ENCODE results near the gene SSH2. TPM values are rescaled to one million over a fixed set of nuclear protein-coding genes. Genes with fewer than 3 reads are reported as not detected.

SSH2 gene
- total and polyA plus RNA-seq, 2 donors (not counting 1 experiment from before 2014, with no cell fraction given), result 51.5 to 183 TPM

DNA sequence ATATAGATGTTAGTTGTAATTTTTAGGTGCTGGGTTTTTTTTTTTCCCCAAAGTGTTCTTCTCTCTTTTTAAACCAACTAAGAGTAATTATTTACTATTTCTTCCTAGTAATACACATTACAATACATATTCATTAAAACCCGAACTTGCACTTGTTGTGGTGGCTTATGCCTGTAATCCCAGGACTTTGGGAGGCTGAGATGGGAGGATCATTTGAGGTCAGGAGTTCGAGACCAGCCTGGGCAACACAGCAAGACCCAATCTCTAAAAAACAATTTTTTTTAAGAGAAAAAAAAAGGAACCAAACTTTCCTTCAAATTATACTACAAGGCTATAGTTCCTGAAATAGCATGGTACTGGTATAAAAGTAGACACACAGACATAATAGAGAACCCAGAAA is 15.3 kb upstream of the SSH2 start:
- Histone ChIP-seq H2AFZ (ENCODE audit: insufficient read depth, low read depth, low read length, poor library complexity, severe bottlenecking) (no peak overlapping the region), H3K9me3 (ENCODE audit: control extremely low read depth in 1 of 3, control insufficient read depth in 2 of 3, insufficient read depth in 1 of 3, low read length in 2 of 3) (no peaks in the 10 kb centered on the region), H3K4me2 (replicated peaks; ENCODE audit: low read depth, low read length, poor library complexity, severe bottlenecking) (no peak overlapping the region), H3K36me3 (replicated peaks in 1 of 2; ENCODE audit: control extremely low read depth in 1 of 2, control insufficient read depth in 1 of 2, extremely low read depth in 1 of 2, insufficient read depth in 2 of 2, low read length in 1 of 2) (no peaks in the 10 kb centered on the region), H3K79me2 (ENCODE audit: control insufficient read depth, insufficient read depth, low read length) (no peaks in the 10 kb centered on the region), H3K4me1 (ENCODE audit: control insufficient read depth in 2 of 2, insufficient read depth in 2 of 2, low read length in 2 of 2) (peaks cover 25 to 32% of the 10 kb centered on the region in 2 donors), H3K4me3 (ENCODE audit: control extremely low read depth in 1 of 5, extremely low read depth in 1 of 5, insufficient read depth in 1 of 5, low read depth in 2 of 5, low read length in 4 of 5) (no peak overlapping the region), H3K9ac (ENCODE audit: low read length) (no peak overlapping the region), H3K27me3 (replicated peaks in 1 of 4; ENCODE audit: control extremely low read depth in 1 of 4, control insufficient read depth in 3 of 4, insufficient read depth in 4 of 4, low read length in 3 of 4) (no peaks in the 10 kb centered on the region), H3K27ac (ENCODE audit: low read length in 2 of 2) (no peak overlapping the region), H4K20me1 (ENCODE audit: control insufficient read depth, insufficient read depth, low read length, poor library complexity, severe bottlenecking) (no peaks in the 10 kb centered on the region)
- ChIA-PET CTCF (interaction anchor here (1.4 kb wide), 1 partner anchor 14 kb away, joined by 6 read pairs; no protein-coding TSS in a partner anchor), POLR2A (no interaction called here)
- peaks cover 33% of the 10 kb centered on the region for H3K4me1 Mint-ChIP-seq
- no peak overlapping the region for H3K4me3 Mint-ChIP-seq
- DNase-seq, result no peak
- no peaks in the 10 kb centered on the region for H3K27me3 Mint-ChIP-seq
- no CpG with 5 or more reads among the region's 2 CpGs for WGBS (ENCODE audit: insufficient coverage)
- intact Hi-C loops (cut with micrococcal nuclease), result loop anchor here (10.0 kb wide), 1 partner anchor 60 kb away; no protein-coding TSS in a partner anchor
- H3K27ac Mint-ChIP-seq, result no peak overlapping the region
- H3K9me3 Mint-ChIP-seq (ENCODE audit: insufficient read depth), result no peaks in the 10 kb centered on the region
- no peak for ATAC-seq (ENCODE audit: low read depth)
- no peak for TF ChIP-seq EZH2 (IDR thresholded peaks at IDR 0.05; ENCODE audit: borderline replicate concordance, insufficient read depth, low read depth, low read length, poor library complexity, severe bottlenecking)
- TF ChIP-seq, protein P1, sequence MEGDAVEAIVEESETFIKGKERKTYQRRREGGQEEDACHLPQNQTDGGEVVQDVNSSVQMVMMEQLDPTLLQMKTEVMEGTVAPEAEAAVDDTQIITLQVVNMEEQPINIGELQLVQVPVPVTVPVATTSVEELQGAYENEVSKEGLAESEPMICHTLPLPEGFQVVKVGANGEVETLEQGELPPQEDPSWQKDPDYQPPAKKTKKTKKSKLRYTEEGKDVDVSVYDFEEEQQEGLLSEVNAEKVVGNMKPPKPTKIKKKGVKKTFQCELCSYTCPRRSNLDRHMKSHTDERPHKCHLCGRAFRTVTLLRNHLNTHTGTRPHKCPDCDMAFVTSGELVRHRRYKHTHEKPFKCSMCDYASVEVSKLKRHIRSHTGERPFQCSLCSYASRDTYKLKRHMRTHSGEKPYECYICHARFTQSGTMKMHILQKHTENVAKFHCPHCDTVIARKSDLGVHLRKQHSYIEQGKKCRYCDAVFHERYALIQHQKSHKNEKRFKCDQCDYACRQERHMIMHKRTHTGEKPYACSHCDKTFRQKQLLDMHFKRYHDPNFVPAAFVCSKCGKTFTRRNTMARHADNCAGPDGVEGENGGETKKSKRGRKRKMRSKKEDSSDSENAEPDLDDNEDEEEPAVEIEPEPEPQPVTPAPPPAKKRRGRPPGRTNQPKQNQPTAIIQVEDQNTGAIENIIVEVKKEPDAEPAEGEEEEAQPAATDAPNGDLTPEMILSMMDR (IDR thresholded peaks at IDR 0.05), result no peak

DNA sequence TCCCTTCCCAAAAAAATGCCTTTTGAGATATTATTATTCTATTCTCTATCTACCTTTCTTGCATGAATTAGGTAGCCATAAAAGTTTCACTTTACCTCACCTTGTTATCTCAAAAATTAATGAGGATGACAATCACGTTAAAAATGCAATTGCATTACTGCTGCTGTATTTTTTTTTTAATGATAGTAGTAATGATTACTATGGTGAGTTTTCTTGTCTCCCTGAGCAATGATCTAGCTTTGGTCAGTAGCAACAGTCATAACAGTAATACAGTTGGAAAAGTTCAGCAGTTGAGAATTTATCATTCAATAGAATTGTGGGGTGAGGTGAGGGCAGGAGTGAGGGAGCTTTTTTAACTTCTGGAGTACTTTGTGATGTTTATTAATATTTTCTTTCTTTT is 11.3 kb upstream of the SSH2 start, which contains the start of gene EFCAB5:
TSS of gene EFCAB5 (plus strand) at position 301 of the 400 bp plus-strand sequence. CDS start 163 bp downstream, outside the sequence.
- TF ChIP-seq, protein P1 (IDR thresholded peaks at IDR 0.05), result no peak
- no peak for TF ChIP-seq EZH2 (IDR thresholded peaks at IDR 0.05; ENCODE audit: borderline replicate concordance, insufficient read depth, low read depth, low read length, poor library complexity, severe bottlenecking)
- H4K20me1 ChIP-seq (ENCODE audit: control insufficient read depth, insufficient read depth, low read length, poor library complexity, severe bottlenecking), result no peaks in the 10 kb centered on the region
- ChIA-PET POLR2A (no interaction called here), CTCF (interaction anchor here (1.0 to 3.9 kb wide), 3 partner anchors 10 to 151 kb away, joined by 3 to 19 read pairs (median 4); no protein-coding TSS in a partner anchor)
- H3K27ac ChIP-seq (ENCODE audit: low read length in 2 of 2), result no peak within 1 kb of the TSS
- intact Hi-C loops (cut with micrococcal nuclease), result loop anchor here (10.0 kb wide), 1 partner anchor 63 kb away; no protein-coding TSS in a partner anchor
- DNase-seq, result no peak
- no peak within 1 kb of the TSS for H3K4me2 ChIP-seq (replicated peaks; ENCODE audit: low read depth, low read length, poor library complexity, severe bottlenecking)
- no CpG with 5 or more reads among the region's 1 CpG for WGBS (ENCODE audit: insufficient coverage)
- H3K4me3 ChIP-seq (ENCODE audit: control extremely low read depth in 1 of 5, extremely low read depth in 1 of 5, insufficient read depth in 1 of 5, low read depth in 2 of 5, low read length in 4 of 5), result no peak within 1 kb of the TSS
- no peak within 1 kb of the TSS for H3K9ac ChIP-seq (ENCODE audit: low read length)
- Mint-ChIP-seq H3K9me3 (ENCODE audit: insufficient read depth) (no peaks in the 10 kb centered on the region), H3K27me3 (no peaks in the 10 kb centered on the region), H3K4me1 (peaks cover 6% of the 10 kb centered on the region), H3K27ac (no peak within 1 kb of the TSS), H3K4me3 (no peak within 1 kb of the TSS)
- H3K9me3 ChIP-seq (ENCODE audit: control extremely low read depth in 1 of 3, control insufficient read depth in 2 of 3, insufficient read depth in 1 of 3, low read length in 2 of 3), result no peaks in the 10 kb centered on the region
- H3K27me3 ChIP-seq (replicated peaks in 1 of 4; ENCODE audit: control extremely low read depth in 1 of 4, control insufficient read depth in 3 of 4, insufficient read depth in 4 of 4, low read length in 3 of 4), result no peaks in the 10 kb centered on the region
- ATAC-seq (ENCODE audit: low read depth), result no peak
- H2AFZ ChIP-seq (ENCODE audit: insufficient read depth, low read depth, low read length, poor library complexity, severe bottlenecking), result no peak within 1 kb of the TSS
- H3K79me2 ChIP-seq (ENCODE audit: control insufficient read depth, insufficient read depth, low read length), result no peaks in the 10 kb centered on the region
- H3K4me1 ChIP-seq (ENCODE audit: control insufficient read depth in 2 of 2, insufficient read depth in 2 of 2, low read length in 2 of 2), result peaks cover 0 to 3% of the 10 kb centered on the region in 2 donors
- H3K36me3 ChIP-seq (replicated peaks in 1 of 2; ENCODE audit: control extremely low read depth in 1 of 2, control insufficient read depth in 1 of 2, extremely low read depth in 1 of 2, insufficient read depth in 2 of 2, low read length in 1 of 2), result no peaks in the 10 kb centered on the region

Data from B cell (primary cell).